HL-60 (cell line): ENCODE results near the gene ADAT3.

Source experiments
- DNase-seq, 2 experiments: peaks; one replicate each; pipeline ENCODE4 v3.0.0-alpha.2; 2010 to 2020; ENCODE audit warnings: low read depth in 1 of 2, low spot score in 1 of 2
- H3K27ac ChIP-seq: fragments of 250-450 bp; sonication (Bioruptor Pico); replicated peaks from 2 replicates; pipeline ENCODE4 v1.5.1; 2020; ENCODE audit warnings: mild to moderate bottlenecking, moderate library complexity
- H3K27me3 ChIP-seq: fragments of 250-450 bp; sonication (Bioruptor Pico); 2 replicates; pipeline ENCODE4 v1.5.1; 2021; ENCODE audit warnings: mild to moderate bottlenecking, moderate library complexity; ENCODE audit not compliant: insufficient read depth, poor library complexity, severe bottlenecking
- H3K4me3 ChIP-seq: replicated peaks from 2 replicates; pipeline ENCODE4 v1.5.1; 2011; ENCODE audit warnings: mild to moderate bottlenecking, control low read depth, low read length; ENCODE audit not compliant: insufficient read depth
- CTCF ChIP-seq: IDR thresholded peaks from one replicate; pipeline ENCODE4 v1.5.1; 2011; ENCODE audit warnings: low read length, control low read depth, inconsistent platforms; ENCODE audit not compliant: insufficient read depth
- GABPA ChIP-seq: IDR thresholded peaks from 2 replicates; pipeline ENCODE4 v1.6.1; 2012; ENCODE audit warnings: low read depth
- POLR2AphosphoS5 ChIP-seq: IDR thresholded peaks from 2 replicates; pipeline ENCODE4 v1.6.1; 2012; ENCODE audit warnings: low read depth
- REST ChIP-seq: IDR thresholded peaks from 2 replicates; pipeline ENCODE4 v1.6.1; 2012; ENCODE audit warnings: low read depth; ENCODE audit not compliant: insufficient replicate concordance
- SPI1 ChIP-seq: IDR thresholded peaks from 2 replicates; pipeline ENCODE4 v1.6.1; 2012; ENCODE audit warnings: low read depth, mild to moderate bottlenecking, borderline replicate concordance

ADAT3 gene

GRCh38 chr19:1906985-1907562 lies 1.9 kb downstream of the ADAT3 start:
- DNase-seq: no peak
- Histone ChIP-seq H3K27me3 (no peaks in the 10 kb centered on the region), H3K27ac (no peak overlapping the region), H3K4me3 (no peak overlapping the region)
- TF ChIP-seq POLR2AphosphoS5 (no peak), REST (no peak), CTCF (no peak), SPI1 (no peak), GABPA (no peak)

GRCh38 chr19:1907563-1908363 lies 2.6 kb downstream of the ADAT3 start:
- H3K27ac ChIP-seq: no peak overlapping the region

More at GRCh38 chr19:1907563-1908363, 2.6 kb downstream of the ADAT3 start:
- no peak for TF ChIP-seq POLR2AphosphoS5
- no peak for TF ChIP-seq SPI1
- no peak for TF ChIP-seq REST
- no peak for TF ChIP-seq GABPA
- TF ChIP-seq CTCF: no peak
- no peaks in the 10 kb centered on the region for H3K27me3 ChIP-seq
- no peak overlapping the region for H3K4me3 ChIP-seq
- no peak for DNase-seq
